MCF 10A (cell line): Measurements from ENCODE around the gene MICAL3. TPM values are rescaled to one million over a fixed set of nuclear protein-coding genes. Genes with fewer than 3 reads are reported as not detected.
A peak's percentile ranks its signal among the peaks of the same experiment; 100 is the strongest.

Experiments
- BruUV-seq: library from RNA; stranded (reverse); fragments of 400-500 nt; replicated peaks from 2 replicates; lab custom pipeline; 2021; lab: Mats Ljungman, UMichigan
- CTCF ChIA-PET: fragments of 300-600 bp; sonication (Branson Sonifier 250); formaldehyde crosslinking; extraction: SDS; loops from one replicate; lab custom pipeline; 2021; ENCODE audit warnings: antibody characterized with exemption, inconsistent platforms; lab: Yijun Ruan, JAX
- POLR2A ChIA-PET: fragments of 300-600, 350-650 bp; sonication (Branson Sonifier 250); formaldehyde crosslinking; extraction: SDS; loops from one replicate; lab custom pipeline; 2020; ENCODE audit warnings: antibody characterized with exemption, inconsistent platforms; lab: Yijun Ruan, JAX
- DNase-seq: peaks from one replicate; pipeline ENCODE4 v3.0.0-alpha.2; 2018; ENCODE audit not compliant: unreplicated experiment
- H3K27ac Mint-ChIP-seq: one replicate; pipeline ENCODE4 v1.8.0; 2022; ENCODE audit warnings: mild to moderate bottlenecking, low read depth, mixed read lengths; ENCODE audit not compliant: unreplicated experiment
- H3K27me3 Mint-ChIP-seq: one replicate; pipeline ENCODE4 v1.8.0; 2022; ENCODE audit warnings: mixed read lengths; ENCODE audit not compliant: insufficient read depth, unreplicated experiment
- H3K36me3 Mint-ChIP-seq: one replicate; pipeline ENCODE4 v1.8.0; 2022; ENCODE audit warnings: mild to moderate bottlenecking, moderate library complexity, mixed read lengths; ENCODE audit not compliant: insufficient read depth, unreplicated experiment
- H3K4me1 Mint-ChIP-seq: one replicate; pipeline ENCODE4 v1.8.0; 2022; ENCODE audit warnings: mixed read lengths; ENCODE audit not compliant: insufficient read depth, unreplicated experiment
- H3K4me3 Mint-ChIP-seq: one replicate; pipeline ENCODE4 v1.8.0; 2022; ENCODE audit warnings: mild to moderate bottlenecking, moderate library complexity, mixed read lengths; ENCODE audit not compliant: unreplicated experiment
- H3K9me3 Mint-ChIP-seq: one replicate; pipeline ENCODE4 v1.8.0; 2022; ENCODE audit warnings: mixed read lengths; ENCODE audit not compliant: unreplicated experiment
- CTCF ChIP-seq: fragments of 200-600 bp; IDR thresholded peaks from one replicate; pipeline ENCODE4 v1.8.0; 2022; ENCODE audit warnings: antibody characterized with exemption, mild to moderate bottlenecking; ENCODE audit not compliant: unreplicated experiment
- intact Hi-C: fragments of 100-400 bp; cut with micrococcal nuclease; formaldehyde crosslinking; loops from 2 replicates; pipeline ENCODE4 v1.14.1; 2022
- total RNA-seq: library from RNA; stranded (reverse); gene quantifications from 2 replicates; pipeline ENCODE4 v1.2.3, GENCODE V29; 2022

MICAL3 gene
- total RNA-seq, 1 experiment from 2014 or later: 54.1 TPM

- Mint-ChIP-seq H3K9me3 (no peaks in the 10 kb centered on the region), H3K27me3 (no peaks in the 10 kb centered on the region), H3K36me3 (peaks cover 3% of the 10 kb centered on the region), H3K4me1 (peaks cover 56% of the 10 kb centered on the region), H3K27ac (peak overlapping the region; percentile 37), H3K4me3 (peak overlapping the region; percentile 15)
- no TSS peak for BruUV-seq
- ChIA-PET POLR2A (interaction anchor here (0.6 to 4.7 kb wide), 8 partner anchors 11 to 204 kb away, joined by 3 to 60 read pairs (median 5); partner anchors contain the start of gene PEX26), CTCF (interaction anchor here (0.6 to 2.1 kb wide), 6 partner anchors 22 to 42 kb away, joined by 3 to 16 read pairs (median 3); no protein-coding TSS in a partner anchor)
- no peak for DNase-seq
- no peak for TF ChIP-seq CTCF
- intact Hi-C loops: loop anchor here (5.0 kb wide), 1 partner anchor 33 kb away; no protein-coding TSS in a partner anchor
Observed at GRCh38 chr22:18034076-18034475, 9.7 kb upstream of the MICAL3 start.

- H3K36me3 Mint-ChIP-seq: no peaks in the 10 kb centered on the region
- intact Hi-C loops: loop anchor here (2.0 to 5.0 kb wide), 2 partner anchors 33 to 34 kb away; no protein-coding TSS in a partner anchor
- no peaks in the 10 kb centered on the region for H3K9me3 Mint-ChIP-seq
- DNase-seq: no peak
- POLR2A ChIA-PET: interaction anchor here (0.6 to 4.7 kb wide), 13 partner anchors 10 to 203 kb away, joined by 3 to 60 read pairs (median 4); partner anchors contain the start of gene PEX26
- H3K4me3 Mint-ChIP-seq: peak overlapping the region; percentile 15
- BruUV-seq: no TSS peak
- H3K27ac Mint-ChIP-seq: peak overlapping the region; percentile 37
- CTCF ChIA-PET: interaction anchor here (0.6 to 2.1 kb wide), 9 partner anchors 9 to 43 kb away, joined by 3 to 16 read pairs (median 3); partner anchors contain the start of gene MICAL3
- TF ChIP-seq CTCF: no peak
- H3K4me1 Mint-ChIP-seq: peaks cover 60% of the 10 kb centered on the region
- H3K27me3 Mint-ChIP-seq: no peaks in the 10 kb centered on the region
Observed at GRCh38 chr22:18033204-18033998, 9.0 kb upstream of the MICAL3 start.

GRCh38 chr22:18032455-18033101 is 8.2 kb upstream of the MICAL3 start:
- DNase-seq: peak; percentile 96
- Mint-ChIP-seq H3K27ac (peak overlapping the region; percentile 37), H3K36me3 (no peaks in the 10 kb centered on the region), H3K4me1 (peaks cover 60% of the 10 kb centered on the region), H3K27me3 (no peaks in the 10 kb centered on the region), H3K4me3 (peak overlapping the region; percentile 12), H3K9me3 (no peaks in the 10 kb centered on the region)
- POLR2A ChIA-PET: interaction anchor here (0.6 to 4.7 kb wide), 15 partner anchors 10 to 59 kb away, joined by 3 to 60 read pairs (median 6); partner anchors contain the start of gene PEX26
- CTCF ChIA-PET: interaction anchor here (0.6 to 5.2 kb wide), 8 partner anchors 8 to 252 kb away, joined by 3 to 51 read pairs (median 4); partner anchors contain the start of gene MICAL3
- intact Hi-C loops: loop anchor here (2.0 to 5.0 kb wide), 2 partner anchors 32 to 35 kb away; no protein-coding TSS in a partner anchor
- BruUV-seq: no TSS peak
- TF ChIP-seq CTCF: no peak
